HL-60 (cell line): ENCODE results near the gene ITPRID1.

Experiments
- DNase-seq, 2 experiments: peaks; one replicate each; pipeline ENCODE4 v3.0.0-alpha.2; 2010 to 2020; ENCODE audit warnings: low read depth in 1 of 2, low spot score in 1 of 2
- H3K27ac ChIP-seq: fragments of 250-450 bp; sonication (Bioruptor Pico); replicated peaks from 2 replicates; pipeline ENCODE4 v1.5.1; 2020; ENCODE audit warnings: mild to moderate bottlenecking, moderate library complexity
- H3K27me3 ChIP-seq: fragments of 250-450 bp; sonication (Bioruptor Pico); 2 replicates; pipeline ENCODE4 v1.5.1; 2021; ENCODE audit warnings: mild to moderate bottlenecking, moderate library complexity; ENCODE audit not compliant: insufficient read depth, poor library complexity, severe bottlenecking
- H3K4me3 ChIP-seq: replicated peaks from 2 replicates; pipeline ENCODE4 v1.5.1; 2011; ENCODE audit warnings: mild to moderate bottlenecking, control low read depth, low read length; ENCODE audit not compliant: insufficient read depth
- CTCF ChIP-seq: IDR thresholded peaks from one replicate; pipeline ENCODE4 v1.5.1; 2011; ENCODE audit warnings: low read length, control low read depth, inconsistent platforms; ENCODE audit not compliant: insufficient read depth
- GABPA ChIP-seq: IDR thresholded peaks from 2 replicates; pipeline ENCODE4 v1.6.1; 2012; ENCODE audit warnings: low read depth
- POLR2AphosphoS5 ChIP-seq: IDR thresholded peaks from 2 replicates; pipeline ENCODE4 v1.6.1; 2012; ENCODE audit warnings: low read depth
- REST ChIP-seq: IDR thresholded peaks from 2 replicates; pipeline ENCODE4 v1.6.1; 2012; ENCODE audit warnings: low read depth; ENCODE audit not compliant: insufficient replicate concordance
- SPI1 ChIP-seq: IDR thresholded peaks from 2 replicates; pipeline ENCODE4 v1.6.1; 2012; ENCODE audit warnings: low read depth, mild to moderate bottlenecking, borderline replicate concordance

ITPRID1 gene

GRCh38 chr7:31583526-31583925 lies 69.6 kb downstream of the ITPRID1 start:
- no peak for TF ChIP-seq REST
- no peak for TF ChIP-seq POLR2AphosphoS5
- no peak for TF ChIP-seq CTCF
- TF ChIP-seq SPI1: no peak
- no peak for TF ChIP-seq GABPA
- Histone ChIP-seq H3K27me3 (no peaks in the 10 kb centered on the region), H3K4me3 (no peak overlapping the region), H3K27ac (no peak overlapping the region)
- no peak for DNase-seq

GRCh38 chr7:31583942-31584341 lies 70.1 kb downstream of the ITPRID1 start:
- no peaks in the 10 kb centered on the region for H3K27me3 ChIP-seq
- TF ChIP-seq POLR2AphosphoS5 (no peak), SPI1 (no peak), REST (no peak), GABPA (no peak), CTCF (no peak)
- H3K4me3 ChIP-seq: no peak overlapping the region
- no peak overlapping the region for H3K27ac ChIP-seq
- no peak for DNase-seq

- H3K27ac ChIP-seq: no peak overlapping the region
- no peaks in the 10 kb centered on the region for H3K27me3 ChIP-seq
- no peak for TF ChIP-seq REST
- TF ChIP-seq GABPA: no peak
- no peak for TF ChIP-seq SPI1
- no peak for TF ChIP-seq CTCF
- no peak for TF ChIP-seq POLR2AphosphoS5
- no peak for DNase-seq
- H3K4me3 ChIP-seq: no peak overlapping the region
Observed at GRCh38 chr7:31595390-31595789, 81.5 kb downstream of the ITPRID1 start.
